ENCODE results near the gene LAMA1. TPM values are rescaled to one million over a fixed set of nuclear protein-coding genes. Genes with fewer than 3 reads are reported as not detected.

LAMA1 gene
- total RNA-seq, 1 donor from 2014 or later, result 75.0 TPM

- Mint-ChIP-seq H3K27ac (no peak overlapping the region), H3K4me1 (ENCODE audit: unreplicated experiment) (no peaks in the 10 kb centered on the region), H3K36me3 (peaks cover 28% of the 10 kb centered on the region), H3K27me3 (no peaks in the 10 kb centered on the region), H3K9me3 (no peaks in the 10 kb centered on the region), H3K4me3 (no peak overlapping the region)
- DNase-seq (ENCODE audit: extremely low spot score, unreplicated experiment), result no peak
- TF ChIP-seq, protein P1, sequence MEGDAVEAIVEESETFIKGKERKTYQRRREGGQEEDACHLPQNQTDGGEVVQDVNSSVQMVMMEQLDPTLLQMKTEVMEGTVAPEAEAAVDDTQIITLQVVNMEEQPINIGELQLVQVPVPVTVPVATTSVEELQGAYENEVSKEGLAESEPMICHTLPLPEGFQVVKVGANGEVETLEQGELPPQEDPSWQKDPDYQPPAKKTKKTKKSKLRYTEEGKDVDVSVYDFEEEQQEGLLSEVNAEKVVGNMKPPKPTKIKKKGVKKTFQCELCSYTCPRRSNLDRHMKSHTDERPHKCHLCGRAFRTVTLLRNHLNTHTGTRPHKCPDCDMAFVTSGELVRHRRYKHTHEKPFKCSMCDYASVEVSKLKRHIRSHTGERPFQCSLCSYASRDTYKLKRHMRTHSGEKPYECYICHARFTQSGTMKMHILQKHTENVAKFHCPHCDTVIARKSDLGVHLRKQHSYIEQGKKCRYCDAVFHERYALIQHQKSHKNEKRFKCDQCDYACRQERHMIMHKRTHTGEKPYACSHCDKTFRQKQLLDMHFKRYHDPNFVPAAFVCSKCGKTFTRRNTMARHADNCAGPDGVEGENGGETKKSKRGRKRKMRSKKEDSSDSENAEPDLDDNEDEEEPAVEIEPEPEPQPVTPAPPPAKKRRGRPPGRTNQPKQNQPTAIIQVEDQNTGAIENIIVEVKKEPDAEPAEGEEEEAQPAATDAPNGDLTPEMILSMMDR (conservative IDR thresholded peaks at IDR 0.05), result no peak
Measured at GRCh38 chr18:6954501-6954900, 163.1 kb downstream of the LAMA1 start.

DNA sequence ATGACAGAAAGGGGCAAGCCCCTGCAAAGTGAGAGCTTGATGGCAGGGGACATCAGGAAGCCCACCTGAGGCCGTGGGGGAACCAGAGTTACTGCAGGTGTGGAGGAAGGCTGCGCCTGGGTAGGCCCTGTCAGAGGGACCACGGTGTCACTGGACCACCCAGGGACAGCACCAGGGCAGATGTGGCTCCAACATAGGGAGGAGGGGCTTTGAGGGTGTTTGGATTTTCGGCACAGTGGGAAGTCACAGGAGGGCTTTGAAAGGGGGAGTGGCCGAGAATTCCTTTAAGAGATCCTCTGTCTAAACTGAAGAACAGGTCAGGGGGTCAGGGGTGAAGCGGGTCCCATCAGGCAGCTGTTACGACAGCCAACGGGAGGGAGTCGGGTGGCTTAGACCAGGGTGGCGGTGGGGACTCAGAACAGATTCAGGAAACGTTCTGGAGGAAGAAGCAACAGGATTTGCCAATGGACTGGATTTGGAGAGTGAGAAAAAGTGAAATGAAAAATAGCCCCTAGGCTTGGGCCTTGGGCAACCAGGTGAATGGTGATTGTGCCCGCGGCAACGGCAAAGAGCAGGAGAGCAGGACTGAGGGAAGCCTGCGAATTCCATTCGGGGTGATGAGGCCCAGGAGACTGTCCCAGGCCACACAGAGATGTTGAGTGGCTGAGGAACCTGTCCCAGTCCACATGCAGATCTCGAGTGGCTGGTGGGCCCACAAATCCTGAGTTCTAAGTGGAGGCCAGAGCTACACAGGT, 166.1 kb downstream of the LAMA1 start:
- Mint-ChIP-seq H3K4me3 (no peak overlapping the region), H3K9me3 (no peaks in the 10 kb centered on the region), H3K4me1 (ENCODE audit: unreplicated experiment) (no peaks in the 10 kb centered on the region), H3K36me3 (peaks cover 38% of the 10 kb centered on the region), H3K27ac (no peak overlapping the region), H3K27me3 (no peaks in the 10 kb centered on the region)
- no peak for DNase-seq (ENCODE audit: extremely low spot score, unreplicated experiment)
- TF ChIP-seq, protein P1 (conservative IDR thresholded peaks at IDR 0.05), result no peak

DNA sequence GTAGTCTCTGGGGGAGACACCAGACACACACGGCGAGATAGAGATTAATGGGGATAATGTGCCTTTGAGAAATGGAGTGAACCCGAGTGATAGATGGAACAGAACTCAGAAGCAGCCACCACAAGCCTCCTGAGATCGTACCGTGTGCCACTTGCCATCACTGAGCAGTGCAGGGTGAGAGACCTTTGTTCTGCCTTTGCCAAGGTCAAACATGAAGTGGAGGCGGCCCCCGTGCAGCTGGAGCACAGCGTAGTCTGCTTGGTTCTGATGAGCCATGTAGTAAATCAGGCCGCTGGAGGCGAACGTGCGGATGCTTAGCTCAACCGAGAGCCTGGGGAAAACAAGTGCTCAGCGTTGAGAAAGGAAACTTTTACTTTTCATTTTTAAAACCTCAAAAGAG, 167.0 kb downstream of the LAMA1 start:
- peaks cover 41% of the 10 kb centered on the region for H3K36me3 Mint-ChIP-seq
- TF ChIP-seq, protein P1 (conservative IDR thresholded peaks at IDR 0.05), result no peak
- no peak overlapping the region for H3K27ac Mint-ChIP-seq

GRCh38 chr18:6949800-6950586, 167.6 kb downstream of the LAMA1 start:
- DNase-seq (ENCODE audit: extremely low spot score, unreplicated experiment), result no peak
- peak overlapping the region; percentile 31 for H3K27ac Mint-ChIP-seq
- no peaks in the 10 kb centered on the region for H3K9me3 Mint-ChIP-seq
- TF ChIP-seq, protein P1 (conservative IDR thresholded peaks at IDR 0.05), result no peak
- no peaks in the 10 kb centered on the region for H3K4me1 Mint-ChIP-seq (ENCODE audit: unreplicated experiment)
- peaks cover 41% of the 10 kb centered on the region for H3K36me3 Mint-ChIP-seq
- H3K4me3 Mint-ChIP-seq, result no peak overlapping the region
- no peaks in the 10 kb centered on the region for H3K27me3 Mint-ChIP-seq

More for the DNA sequence above, 167.0 kb downstream of the LAMA1 start:
- no peak for DNase-seq (ENCODE audit: extremely low spot score, unreplicated experiment)
- Mint-ChIP-seq H3K27me3 (no peaks in the 10 kb centered on the region), H3K4me1 (ENCODE audit: unreplicated experiment) (no peaks in the 10 kb centered on the region), H3K4me3 (no peak overlapping the region), H3K9me3 (no peaks in the 10 kb centered on the region)

DNA sequence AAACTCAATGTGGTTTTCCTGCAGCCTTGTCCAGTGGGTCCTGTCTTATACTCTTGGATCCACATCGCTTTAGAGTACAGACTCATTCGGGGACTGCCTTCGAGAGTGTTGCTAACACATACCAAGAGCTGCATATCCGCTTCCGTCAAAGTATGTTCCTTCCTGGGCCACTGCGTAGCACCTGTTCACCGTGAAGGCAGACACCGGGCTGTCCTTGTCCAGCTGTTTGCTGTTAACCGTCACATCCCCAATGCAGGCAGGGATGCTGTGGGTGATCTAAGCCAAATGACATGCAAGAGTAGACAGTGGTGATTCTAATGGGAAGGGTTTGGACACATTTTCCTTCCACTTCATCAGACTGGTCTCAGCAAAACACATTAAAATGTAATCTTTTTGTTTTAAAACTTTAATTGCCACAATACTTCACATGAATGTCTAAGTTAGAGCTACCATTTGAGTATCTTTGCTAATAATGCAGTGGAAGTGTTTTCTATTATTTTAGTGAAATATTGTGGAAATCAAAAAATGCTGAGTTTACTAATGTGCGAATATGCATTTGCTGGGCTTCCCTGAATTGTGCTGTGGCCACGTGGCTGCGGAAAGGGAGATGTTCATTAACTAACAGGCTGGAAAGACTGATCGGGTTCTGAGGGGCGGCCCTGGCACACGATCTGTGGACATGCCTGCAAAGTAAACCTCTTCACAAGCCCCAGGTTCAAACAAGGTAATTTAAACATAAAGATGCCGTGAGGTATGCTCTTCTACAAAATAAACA, 169.1 kb downstream of the LAMA1 start:
- Mint-ChIP-seq H3K27me3 (no peaks in the 10 kb centered on the region), H3K9me3 (no peaks in the 10 kb centered on the region), H3K4me1 (ENCODE audit: unreplicated experiment) (no peaks in the 10 kb centered on the region), H3K27ac (peak overlapping the region; percentile 65), H3K4me3 (no peak overlapping the region), H3K36me3 (peaks cover 35% of the 10 kb centered on the region)
- DNase-seq (ENCODE audit: extremely low spot score, unreplicated experiment), result no peak
- TF ChIP-seq, protein P1 (conservative IDR thresholded peaks at IDR 0.05), result no peak

All from type B pancreatic cell (in vitro differentiated cells).